GM10266 (cell line): ENCODE results near the gene SH3TC1.

Experiments
- DNase-seq: peaks from one replicate; pipeline ENCODE4 v3.0.0; 2012; ENCODE audit errors: extremely low spot score
- TF ChIP-seq, protein P1 (sequence below): IDR thresholded peaks from 2 replicates; pipeline ENCODE4 v1.5.1; 2012; ENCODE audit warnings: mild to moderate bottlenecking, low read depth; ENCODE audit not compliant: control insufficient read depth, insufficient read depth; ENCODE audit errors: missing control alignments

SH3TC1 gene

DNA sequence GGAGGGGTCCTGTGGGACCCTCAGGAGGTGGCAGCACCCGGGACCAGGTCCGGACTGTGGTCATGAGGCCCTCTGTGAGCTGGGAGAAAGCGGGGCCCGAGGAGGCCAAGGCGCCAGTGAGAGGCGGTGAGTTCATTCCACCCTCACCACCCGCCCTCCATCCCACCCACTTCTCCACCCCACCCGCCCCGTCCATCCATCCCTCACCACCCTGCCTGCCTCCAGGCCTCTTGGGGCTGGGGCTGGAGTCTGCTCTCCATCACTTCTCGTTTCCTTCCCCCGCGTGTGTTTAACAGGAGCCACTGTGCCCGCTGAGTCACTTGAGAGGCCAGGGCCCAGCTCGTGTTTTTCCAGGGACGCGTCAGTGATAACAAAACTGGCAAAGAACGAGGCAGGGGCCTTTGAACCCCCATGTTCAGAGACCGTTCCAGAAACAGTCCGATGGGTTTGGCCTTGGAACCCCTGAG, 6.2 kb downstream of the SH3TC1 start:
- no peak for DNase-seq

DNA sequence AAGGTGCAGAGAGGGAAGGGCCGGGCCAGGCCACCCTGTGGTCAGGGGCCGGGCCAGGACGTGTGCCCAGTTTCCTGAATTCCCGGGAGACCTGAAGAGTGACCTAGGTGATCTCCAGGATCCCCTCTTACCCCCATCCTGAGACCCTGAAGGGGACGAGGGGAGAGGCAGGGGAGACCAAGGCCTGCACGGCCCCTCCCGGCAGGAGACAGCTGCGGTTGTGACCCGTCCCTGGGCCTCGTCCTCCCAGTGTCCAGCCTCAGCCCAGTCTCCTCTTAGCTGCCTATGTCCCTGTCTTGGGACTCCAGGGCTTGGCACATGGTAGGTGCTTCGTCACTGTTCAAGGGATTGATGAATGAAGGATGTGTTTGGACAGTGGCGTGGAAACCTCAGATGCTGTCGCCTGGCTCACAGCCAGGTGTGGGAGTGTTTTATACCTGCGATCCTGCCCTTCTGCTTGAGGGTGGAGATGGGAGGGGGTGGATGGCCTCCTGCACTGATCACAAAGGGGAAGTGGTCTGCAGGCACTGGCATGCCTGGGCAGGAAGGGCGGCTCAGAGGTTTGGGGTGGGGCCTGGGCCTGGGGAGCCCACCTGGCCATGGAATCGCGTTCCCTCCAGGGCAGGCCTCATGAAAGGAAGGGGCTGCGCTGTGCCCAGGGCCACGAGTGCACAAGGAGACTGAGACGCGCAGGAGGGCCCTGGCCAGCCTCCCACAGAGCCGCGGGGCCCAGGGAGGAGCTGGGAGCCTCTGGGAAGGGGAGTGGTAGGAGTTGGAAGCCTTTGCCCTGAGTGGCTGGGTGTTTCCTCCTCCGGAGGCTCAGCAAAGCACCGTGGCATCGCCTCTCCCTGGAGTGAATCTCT, 6.9 kb downstream of the SH3TC1 start:
- no peak for DNase-seq
- TF ChIP-seq, protein P1, sequence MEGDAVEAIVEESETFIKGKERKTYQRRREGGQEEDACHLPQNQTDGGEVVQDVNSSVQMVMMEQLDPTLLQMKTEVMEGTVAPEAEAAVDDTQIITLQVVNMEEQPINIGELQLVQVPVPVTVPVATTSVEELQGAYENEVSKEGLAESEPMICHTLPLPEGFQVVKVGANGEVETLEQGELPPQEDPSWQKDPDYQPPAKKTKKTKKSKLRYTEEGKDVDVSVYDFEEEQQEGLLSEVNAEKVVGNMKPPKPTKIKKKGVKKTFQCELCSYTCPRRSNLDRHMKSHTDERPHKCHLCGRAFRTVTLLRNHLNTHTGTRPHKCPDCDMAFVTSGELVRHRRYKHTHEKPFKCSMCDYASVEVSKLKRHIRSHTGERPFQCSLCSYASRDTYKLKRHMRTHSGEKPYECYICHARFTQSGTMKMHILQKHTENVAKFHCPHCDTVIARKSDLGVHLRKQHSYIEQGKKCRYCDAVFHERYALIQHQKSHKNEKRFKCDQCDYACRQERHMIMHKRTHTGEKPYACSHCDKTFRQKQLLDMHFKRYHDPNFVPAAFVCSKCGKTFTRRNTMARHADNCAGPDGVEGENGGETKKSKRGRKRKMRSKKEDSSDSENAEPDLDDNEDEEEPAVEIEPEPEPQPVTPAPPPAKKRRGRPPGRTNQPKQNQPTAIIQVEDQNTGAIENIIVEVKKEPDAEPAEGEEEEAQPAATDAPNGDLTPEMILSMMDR, result no peak

More for the DNA sequence above, 6.2 kb downstream of the SH3TC1 start:
- TF ChIP-seq, protein P1, result no peak

DNA sequence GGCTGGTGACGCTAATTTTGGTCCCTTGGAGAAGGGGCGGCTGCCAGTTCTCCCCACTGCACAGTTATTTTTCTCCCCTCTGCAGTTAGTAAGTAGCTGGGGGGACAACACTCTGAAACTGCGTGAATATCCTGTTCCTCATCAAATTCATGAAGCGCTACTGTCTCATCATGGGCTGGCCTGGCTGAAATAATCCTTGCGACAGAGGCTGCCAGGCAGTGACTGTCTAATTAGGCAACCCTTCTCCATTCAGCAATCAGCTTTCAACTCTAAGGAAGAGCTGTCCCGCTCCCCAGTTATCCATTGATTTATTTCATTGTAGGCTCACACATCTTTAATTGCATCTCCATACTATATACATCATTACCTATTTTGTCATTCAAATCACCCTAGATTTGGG, 8.2 kb downstream of the SH3TC1 start:
- DNase-seq, result no peak
- TF ChIP-seq, protein P1, result no peak

GRCh38 chr4:8208565-8208964, 9.5 kb downstream of the SH3TC1 start:
- TF ChIP-seq, protein P1, result no peak
- no peak for DNase-seq

DNA sequence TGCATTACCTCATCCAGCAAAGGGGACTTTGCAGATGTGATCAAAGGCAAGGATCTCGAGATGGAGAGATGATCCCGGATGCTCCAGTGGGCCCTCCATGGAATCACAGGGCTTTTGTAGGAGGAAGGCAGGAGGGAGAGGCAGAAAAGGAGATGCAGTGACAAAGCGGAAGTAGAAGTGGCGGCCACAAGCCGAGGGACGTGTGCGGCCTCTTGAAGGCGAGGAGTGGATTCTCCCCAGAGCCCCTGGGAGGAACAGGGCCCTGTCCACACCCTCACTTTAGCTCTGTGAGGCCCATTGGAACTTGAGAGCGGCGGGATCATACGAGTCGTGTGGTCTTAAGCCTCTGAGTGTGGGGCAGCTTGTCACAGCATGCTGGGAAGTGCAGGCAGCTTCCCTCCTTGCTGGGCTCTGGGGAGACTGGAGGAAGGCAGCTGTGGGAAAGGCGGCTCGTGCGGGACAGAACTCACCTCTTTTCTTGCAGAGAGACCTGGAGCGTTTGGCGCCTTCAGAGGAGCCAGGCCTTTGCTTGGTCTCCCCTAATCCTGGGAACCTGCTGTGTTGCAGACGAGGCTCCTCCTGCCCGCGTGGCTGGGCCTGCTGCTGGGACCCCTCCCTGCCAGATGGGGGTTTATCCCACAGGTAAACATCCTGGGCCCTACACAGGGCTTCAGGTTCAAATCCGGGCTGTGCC, 10.2 kb downstream of the SH3TC1 start:
- TF ChIP-seq, protein P1, result no peak
- DNase-seq, result no peak

GRCh38 chr4:8210010-8210409, 10.9 kb downstream of the SH3TC1 start:
- no peak for DNase-seq
- TF ChIP-seq, protein P1, result no peak

- TF ChIP-seq, protein P1, result no peak
- no peak for DNase-seq
These were observed 11.5 kb downstream of the SH3TC1 start for GRCh38 chr4:8210616-8211015.
